ENCODE results near the gene MME. TPM values are rescaled to one million over a fixed set of nuclear protein-coding genes. Genes with fewer than 3 reads are reported as not detected.

Gene MME
- total RNA-seq, 1 experiment from 2014 or later, result 23.9 TPM

GRCh38 chr3:155166441-155166840, 86.3 kb downstream of the MME start:
- H3K9me3 Mint-ChIP-seq, result 0 out of 2 replicates have a peak, but pooled peaks cover 7% of the 10 kb centered on the region
- H3K27ac Mint-ChIP-seq, result no peak overlapping the region
- H3K4me1 Mint-ChIP-seq, result no peaks in the 10 kb centered on the region
- POLR2A ChIA-PET, result no interaction called here
- no peak for DNase-seq (ENCODE audit: low spot score)
- H3K27me3 Mint-ChIP-seq (ENCODE audit: low read depth), result no peaks in the 10 kb centered on the region
- H3K4me3 Mint-ChIP-seq, result no peak overlapping the region
- peaks cover 20% of the 10 kb centered on the region for H3K36me3 Mint-ChIP-seq
- no peak for ATAC-seq
- TF ChIP-seq ARID4B (CRISPR knock-in tag; IDR thresholded peaks at IDR 0.05; ENCODE audit: borderline replicate concordance) (no peak), CREM (CRISPR knock-in tag; IDR thresholded peaks at IDR 0.05) (no peak), MLX (CRISPR knock-in tag; IDR thresholded peaks at IDR 0.05) (no peak), ZBTB43 (CRISPR knock-in tag; IDR thresholded peaks at IDR 0.05) (no peak), SMAD3 (CRISPR knock-in tag; IDR thresholded peaks at IDR 0.05; ENCODE audit: borderline replicate concordance) (no peak), ZNF281 (CRISPR knock-in tag; IDR thresholded peaks at IDR 0.05) (no peak), TP53 (CRISPR knock-in tag; IDR thresholded peaks at IDR 0.05) (no peak), STAT6 (CRISPR knock-in tag; conservative IDR thresholded peaks at IDR 0.05; ENCODE audit: low read depth) (no peak), ZBTB21 (CRISPR knock-in tag; IDR thresholded peaks at IDR 0.05; ENCODE audit: borderline replicate concordance) (no peak), EMX1 (CRISPR knock-in tag; IDR thresholded peaks at IDR 0.05) (no peak), JUN (CRISPR knock-in tag; IDR thresholded peaks at IDR 0.05) (no peak), ZNF219 (CRISPR knock-in tag; IDR thresholded peaks at IDR 0.05; ENCODE audit: borderline replicate concordance) (no peak), ATF2 (CRISPR knock-in tag; IDR thresholded peaks at IDR 0.05; ENCODE audit: borderline replicate concordance, low read depth) (no peak), SOX15 (CRISPR knock-in tag; IDR thresholded peaks at IDR 0.05) (no peak), HMGA2 (CRISPR knock-in tag; IDR thresholded peaks at IDR 0.05) (no peak), ZNF263 (CRISPR knock-in tag; IDR thresholded peaks at IDR 0.05; ENCODE audit: low read depth) (no peak)
- CTCF ChIA-PET, result no interaction called here

Data from WTC11 (cell line).